RPMI7951 (cell line): ENCODE results near the gene GPC6. TPM values are rescaled to one million over a fixed set of nuclear protein-coding genes. Genes with fewer than 3 reads are reported as not detected.

Source experiments
- DNase-seq: peaks from one replicate; pipeline ENCODE4 v3.0.0-alpha.2; 2012; ENCODE audit warnings: low read depth
- total RNA-seq: library from RNA; depleted of rRNA; stranded (reverse); fragments of >200 nt; shearing (Covaris generic); gene quantifications from 2 replicates; pipeline ENCODE4 v1.2.3, GENCODE V29; 2014

GPC6 gene
- total RNA-seq, 1 experiment from 2014 or later: under 0.01 TPM

GRCh38 chr13:93268327-93269028 lies 41.9 kb downstream of the GPC6 start:
- no peak for DNase-seq

GRCh38 chr13:93270769-93271742 lies 44.4 kb downstream of the GPC6 start:
- DNase-seq: no peak

GRCh38 chr13:93279982-93280381 lies 53.4 kb downstream of the GPC6 start:
- DNase-seq: no peak

- no peak for DNase-seq
Observed at GRCh38 chr13:93280688-93281087, 54.1 kb downstream of the GPC6 start.

- no peak for DNase-seq
Observed at GRCh38 chr13:93283255-93283654, 56.6 kb downstream of the GPC6 start.

- no peak for DNase-seq
Observed at GRCh38 chr13:93284064-93284463, 57.5 kb downstream of the GPC6 start.

- DNase-seq: no peak
Observed at GRCh38 chr13:93286047-93286446, 59.4 kb downstream of the GPC6 start.

- no peak for DNase-seq
Observed at GRCh38 chr13:93289053-93289452, 62.4 kb downstream of the GPC6 start.

- DNase-seq: no peak
Observed at GRCh38 chr13:93289842-93290241, 63.2 kb downstream of the GPC6 start.

- no peak for DNase-seq
Observed at GRCh38 chr13:93290503-93290902, 63.9 kb downstream of the GPC6 start.

GRCh38 chr13:93292366-93292765 lies 65.8 kb downstream of the GPC6 start:
- no peak for DNase-seq

GRCh38 chr13:93293710-93294109 lies 67.1 kb downstream of the GPC6 start:
- DNase-seq: no peak

- DNase-seq: no peak
Observed at GRCh38 chr13:93296584-93296983, 70.0 kb downstream of the GPC6 start.

- DNase-seq: no peak
Observed at GRCh38 chr13:93298713-93299112, 72.1 kb downstream of the GPC6 start.

- DNase-seq: no peak
Observed at GRCh38 chr13:93304134-93304533, 77.5 kb downstream of the GPC6 start.

- no peak for DNase-seq
Observed at GRCh38 chr13:93304868-93305613, 78.4 kb downstream of the GPC6 start.

GRCh38 chr13:93305886-93306285 lies 79.3 kb downstream of the GPC6 start:
- DNase-seq: no peak

GRCh38 chr13:93307136-93307535 lies 80.5 kb downstream of the GPC6 start:
- no peak for DNase-seq

GRCh38 chr13:93307651-93308050 lies 81.0 kb downstream of the GPC6 start:
- no peak for DNase-seq

- DNase-seq: peak; percentile 0
Observed at GRCh38 chr13:93309886-93310523, 83.4 kb downstream of the GPC6 start.

GRCh38 chr13:93316841-93317240 lies 90.2 kb downstream of the GPC6 start:
- DNase-seq: no peak
